ENCODE results near the gene CCAR1. TPM values are rescaled to one million over a fixed set of nuclear protein-coding genes. Genes with fewer than 3 reads are reported as not detected.

Gene CCAR1
- total and polyA plus RNA-seq, 2 of the 13 experiments (the other 11 are each of a cell fraction or from before 2014, with no cell fraction given), result 74.5 to 81.6 TPM

DNA sequence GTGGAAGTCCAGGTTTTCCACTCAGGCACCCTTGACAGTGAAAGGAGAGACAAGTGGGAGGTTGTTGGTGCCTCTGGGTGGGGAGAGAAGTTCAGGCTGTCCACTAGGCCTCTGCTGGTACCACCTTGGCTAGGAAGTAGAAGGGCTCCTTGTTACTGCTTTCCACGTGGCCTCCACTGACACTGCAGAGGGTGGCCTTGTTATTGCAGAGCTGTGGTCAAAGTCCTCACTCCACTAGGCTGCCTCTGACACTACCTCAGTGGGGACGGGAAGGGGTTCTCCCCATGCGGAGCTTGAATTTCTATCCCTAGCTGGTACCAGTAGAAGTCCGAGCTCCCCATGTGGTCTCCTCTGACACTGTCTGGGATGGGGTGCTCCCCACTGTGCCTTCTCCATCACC is 91.4 kb downstream of the CCAR1 start (continued):
- TF ChIP-seq, protein P1, sequence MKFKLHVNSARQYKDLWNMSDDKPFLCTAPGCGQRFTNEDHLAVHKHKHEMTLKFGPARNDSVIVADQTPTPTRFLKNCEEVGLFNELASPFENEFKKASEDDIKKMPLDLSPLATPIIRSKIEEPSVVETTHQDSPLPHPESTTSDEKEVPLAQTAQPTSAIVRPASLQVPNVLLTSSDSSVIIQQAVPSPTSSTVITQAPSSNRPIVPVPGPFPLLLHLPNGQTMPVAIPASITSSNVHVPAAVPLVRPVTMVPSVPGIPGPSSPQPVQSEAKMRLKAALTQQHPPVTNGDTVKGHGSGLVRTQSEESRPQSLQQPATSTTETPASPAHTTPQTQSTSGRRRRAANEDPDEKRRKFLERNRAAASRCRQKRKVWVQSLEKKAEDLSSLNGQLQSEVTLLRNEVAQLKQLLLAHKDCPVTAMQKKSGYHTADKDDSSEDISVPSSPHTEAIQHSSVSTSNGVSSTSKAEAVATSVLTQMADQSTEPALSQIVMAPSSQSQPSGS (CRISPR knock-in tag; IDR thresholded peaks at IDR 0.05), result 0 out of 2 replicates have a peak, but pooled peaks have one; percentile 32
- TF ChIP-seq GZF1 (CRISPR knock-in tag; IDR thresholded peaks at IDR 0.05), result no peak
- TF ChIP-seq, protein P2, sequence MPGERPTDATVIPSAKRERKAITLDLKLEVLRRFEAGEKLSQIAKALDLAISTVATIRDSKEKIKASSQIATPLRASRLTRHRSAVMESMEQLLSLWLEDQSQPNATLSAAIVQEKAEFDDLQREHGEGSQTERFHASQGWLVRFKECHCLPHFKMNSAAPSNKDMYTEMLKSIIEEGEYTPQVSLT (CRISPR knock-in tag; IDR thresholded peaks at IDR 0.05; ENCODE audit: borderline replicate concordance, low read depth), result no peak
- TF ChIP-seq HIVEP1 (CRISPR knock-in tag; IDR thresholded peaks at IDR 0.05), result peak; percentile 29; the same call in 1 of the 2 replicates
- TF ChIP-seq DNMT1 (CRISPR knock-in tag; IDR thresholded peaks at IDR 0.05), result no peak
- TF ChIP-seq ZNF350 (CRISPR knock-in tag; IDR thresholded peaks at IDR 0.05; ENCODE audit: borderline replicate concordance, low read depth), result peak; percentile 47; the same call in 1 of the 2 replicates
- TF ChIP-seq ZFP37 (CRISPR knock-in tag; IDR thresholded peaks at IDR 0.05; ENCODE audit: borderline replicate concordance), result no peak
- TF ChIP-seq, protein P3, sequence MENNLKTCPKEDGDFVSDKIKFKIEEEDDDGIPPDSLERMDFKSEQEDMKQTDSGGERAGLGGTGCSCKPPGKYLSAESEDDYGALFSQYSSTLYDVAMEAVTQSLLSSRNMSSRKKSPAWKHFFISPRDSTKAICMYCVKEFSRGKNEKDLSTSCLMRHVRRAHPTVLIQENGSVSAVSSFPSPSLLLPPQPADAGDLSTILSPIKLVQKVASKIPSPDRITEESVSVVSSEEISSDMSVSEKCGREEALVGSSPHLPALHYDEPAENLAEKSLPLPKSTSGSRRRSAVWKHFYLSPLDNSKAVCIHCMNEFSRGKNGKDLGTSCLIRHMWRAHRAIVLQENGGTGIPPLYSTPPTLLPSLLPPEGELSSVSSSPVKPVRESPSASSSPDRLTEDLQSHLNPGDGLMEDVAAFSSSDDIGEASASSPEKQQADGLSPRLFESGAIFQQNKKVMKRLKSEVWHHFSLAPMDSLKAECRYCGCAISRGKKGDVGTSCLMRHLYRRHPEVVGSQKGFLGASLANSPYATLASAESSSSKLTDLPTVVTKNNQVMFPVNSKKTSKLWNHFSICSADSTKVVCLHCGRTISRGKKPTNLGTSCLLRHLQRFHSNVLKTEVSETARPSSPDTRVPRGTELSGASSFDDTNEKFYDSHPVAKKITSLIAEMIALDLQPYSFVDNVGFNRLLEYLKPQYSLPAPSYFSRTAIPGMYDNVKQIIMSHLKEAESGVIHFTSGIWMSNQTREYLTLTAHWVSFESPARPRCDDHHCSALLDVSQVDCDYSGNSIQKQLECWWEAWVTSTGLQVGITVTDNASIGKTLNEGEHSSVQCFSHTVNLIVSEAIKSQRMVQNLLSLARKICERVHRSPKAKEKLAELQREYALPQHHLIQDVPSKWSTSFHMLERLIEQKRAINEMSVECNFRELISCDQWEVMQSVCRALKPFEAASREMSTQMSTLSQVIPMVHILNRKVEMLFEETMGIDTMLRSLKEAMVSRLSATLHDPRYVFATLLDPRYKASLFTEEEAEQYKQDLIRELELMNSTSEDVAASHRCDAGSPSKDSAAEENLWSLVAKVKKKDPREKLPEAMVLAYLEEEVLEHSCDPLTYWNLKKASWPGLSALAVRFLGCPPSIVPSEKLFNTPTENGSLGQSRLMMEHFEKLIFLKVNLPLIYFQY (CRISPR knock-in tag; IDR thresholded peaks at IDR 0.05; ENCODE audit: borderline replicate concordance), result no peak
- TF ChIP-seq, protein P4, sequence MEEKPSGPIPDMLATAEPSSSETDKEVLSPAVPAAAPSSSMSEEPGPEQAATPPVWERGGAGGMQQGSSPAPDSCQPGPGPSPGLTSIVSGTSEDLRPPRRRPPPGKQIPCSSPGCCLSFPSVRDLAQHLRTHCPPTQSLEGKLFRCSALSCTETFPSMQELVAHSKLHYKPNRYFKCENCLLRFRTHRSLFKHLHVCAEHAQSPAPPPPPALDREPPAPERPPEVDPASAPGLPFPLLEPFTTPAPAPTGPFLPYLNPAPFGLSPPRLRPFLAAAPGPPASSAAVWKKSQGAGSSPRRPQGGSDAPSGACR (CRISPR knock-in tag; IDR thresholded peaks at IDR 0.05), result no peak
- TF ChIP-seq, protein P5, sequence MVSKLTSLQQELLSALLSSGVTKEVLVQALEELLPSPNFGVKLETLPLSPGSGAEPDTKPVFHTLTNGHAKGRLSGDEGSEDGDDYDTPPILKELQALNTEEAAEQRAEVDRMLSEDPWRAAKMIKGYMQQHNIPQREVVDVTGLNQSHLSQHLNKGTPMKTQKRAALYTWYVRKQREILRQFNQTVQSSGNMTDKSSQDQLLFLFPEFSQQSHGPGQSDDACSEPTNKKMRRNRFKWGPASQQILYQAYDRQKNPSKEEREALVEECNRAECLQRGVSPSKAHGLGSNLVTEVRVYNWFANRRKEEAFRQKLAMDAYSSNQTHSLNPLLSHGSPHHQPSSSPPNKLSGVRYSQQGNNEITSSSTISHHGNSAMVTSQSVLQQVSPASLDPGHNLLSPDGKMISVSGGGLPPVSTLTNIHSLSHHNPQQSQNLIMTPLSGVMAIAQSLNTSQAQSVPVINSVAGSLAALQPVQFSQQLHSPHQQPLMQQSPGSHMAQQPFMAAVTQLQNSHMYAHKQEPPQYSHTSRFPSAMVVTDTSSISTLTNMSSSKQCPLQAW (CRISPR knock-in tag; IDR thresholded peaks at IDR 0.05), result no peak
- no peak for TF ChIP-seq MED13 (CRISPR knock-in tag; IDR thresholded peaks at IDR 0.05)
- TF ChIP-seq JUNB (CRISPR knock-in tag; IDR thresholded peaks at IDR 0.05; ENCODE audit: borderline replicate concordance), result no peak
- no peak for TF ChIP-seq CAMTA2 (CRISPR knock-in tag; IDR thresholded peaks at IDR 0.05; ENCODE audit: borderline replicate concordance)
- TF ChIP-seq SNRNP70 (IDR thresholded peaks at IDR 0.05; ENCODE audit: low read depth, low read length), result no peak
- TF ChIP-seq, protein P6, sequence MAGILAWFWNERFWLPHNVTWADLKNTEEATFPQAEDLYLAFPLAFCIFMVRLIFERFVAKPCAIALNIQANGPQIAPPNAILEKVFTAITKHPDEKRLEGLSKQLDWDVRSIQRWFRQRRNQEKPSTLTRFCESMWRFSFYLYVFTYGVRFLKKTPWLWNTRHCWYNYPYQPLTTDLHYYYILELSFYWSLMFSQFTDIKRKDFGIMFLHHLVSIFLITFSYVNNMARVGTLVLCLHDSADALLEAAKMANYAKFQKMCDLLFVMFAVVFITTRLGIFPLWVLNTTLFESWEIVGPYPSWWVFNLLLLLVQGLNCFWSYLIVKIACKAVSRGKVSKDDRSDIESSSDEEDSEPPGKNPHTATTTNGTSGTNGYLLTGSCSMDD (CRISPR knock-in tag; IDR thresholded peaks at IDR 0.05), result no peak
- TF ChIP-seq ELF4 (CRISPR knock-in tag; IDR thresholded peaks at IDR 0.05; ENCODE audit: borderline replicate concordance), result no peak
- 0 out of 2 replicates have a peak, but pooled peaks have one; percentile 39 for TF ChIP-seq ARNTL (CRISPR knock-in tag; IDR thresholded peaks at IDR 0.05)
- peak; percentile 81 for TF ChIP-seq HNF4A (CRISPR knock-in tag; IDR thresholded peaks at IDR 0.05)
- TF ChIP-seq KLF9 (CRISPR knock-in tag; IDR thresholded peaks at IDR 0.05; ENCODE audit: low read depth), result no peak

Measured in HepG2 (cell line).